ENCODE data around the gene ZNF593OS.

DNA sequence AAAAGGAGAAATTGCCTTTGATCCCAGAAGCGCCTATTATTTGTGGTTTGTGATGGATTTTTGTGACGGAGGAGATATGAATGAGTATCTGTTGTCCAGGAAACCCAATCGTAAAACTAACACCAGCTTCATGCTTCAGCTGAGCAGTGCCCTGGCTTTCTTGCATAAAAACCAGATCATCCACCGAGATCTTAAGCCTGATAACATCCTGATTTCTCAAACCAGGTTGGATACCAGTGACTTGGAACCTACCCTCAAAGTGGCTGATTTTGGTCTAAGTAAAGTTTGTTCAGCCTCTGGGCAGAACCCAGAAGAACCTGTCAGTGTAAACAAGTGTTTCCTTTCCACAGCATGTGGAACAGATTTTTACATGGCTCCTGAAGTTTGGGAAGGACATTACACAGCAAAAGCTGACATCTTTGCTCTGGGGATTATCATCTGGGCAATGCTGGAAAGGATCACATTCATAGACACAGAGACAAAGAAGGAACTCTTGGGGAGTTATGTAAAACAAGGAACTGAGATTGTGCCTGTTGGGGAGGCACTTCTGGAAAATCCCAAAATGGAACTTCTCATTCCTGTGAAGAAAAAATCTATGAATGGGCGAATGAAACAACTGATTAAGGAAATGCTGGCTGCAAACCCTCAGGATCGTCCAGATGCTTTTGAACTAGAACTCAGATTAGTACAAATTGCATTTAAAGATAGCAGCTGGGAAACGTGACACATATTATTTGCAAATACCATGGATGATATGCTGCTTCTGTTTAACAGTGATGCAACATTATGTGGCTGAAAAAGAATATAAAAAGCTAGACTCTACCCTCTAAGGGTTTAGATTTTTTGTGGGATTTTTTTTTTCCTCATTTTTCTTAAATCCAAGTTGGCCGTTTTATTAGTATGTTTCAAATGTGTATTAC, 49.5 kb downstream of the ZNF593OS start:
- TF ChIP-seq POLR2A (IDR thresholded peaks at IDR 0.05; ENCODE audit: borderline replicate concordance, extremely low read depth, insufficient read depth, insufficient read length) (no peak), MAX (IDR thresholded peaks at IDR 0.05) (no peak), POLR2AphosphoS5 (IDR thresholded peaks at IDR 0.05; ENCODE audit: low read depth, low read length) (no peak), EZH2phosphoT487 (IDR thresholded peaks at IDR 0.05; ENCODE audit: borderline replicate concordance) (no peak), ZNF274 (IDR thresholded peaks at IDR 0.05; ENCODE audit: low read depth, low read length) (no peak), JUND (IDR thresholded peaks at IDR 0.05) (no peak), CBX3 (IDR thresholded peaks at IDR 0.05; ENCODE audit: low read depth) (no peak), YY1 (IDR thresholded peaks at IDR 0.05; ENCODE audit: extremely low read depth, insufficient replicate concordance, low read depth, low read length) (no peak), EZH2 (IDR thresholded peaks at IDR 0.05) (no peak), ELF1 (IDR thresholded peaks at IDR 0.05; ENCODE audit: borderline replicate concordance, low read depth) (no peak), ZBTB33 (IDR thresholded peaks at IDR 0.05; ENCODE audit: extremely low read depth, insufficient replicate concordance, low read length) (no peak)
- TF ChIP-seq, protein P1, sequence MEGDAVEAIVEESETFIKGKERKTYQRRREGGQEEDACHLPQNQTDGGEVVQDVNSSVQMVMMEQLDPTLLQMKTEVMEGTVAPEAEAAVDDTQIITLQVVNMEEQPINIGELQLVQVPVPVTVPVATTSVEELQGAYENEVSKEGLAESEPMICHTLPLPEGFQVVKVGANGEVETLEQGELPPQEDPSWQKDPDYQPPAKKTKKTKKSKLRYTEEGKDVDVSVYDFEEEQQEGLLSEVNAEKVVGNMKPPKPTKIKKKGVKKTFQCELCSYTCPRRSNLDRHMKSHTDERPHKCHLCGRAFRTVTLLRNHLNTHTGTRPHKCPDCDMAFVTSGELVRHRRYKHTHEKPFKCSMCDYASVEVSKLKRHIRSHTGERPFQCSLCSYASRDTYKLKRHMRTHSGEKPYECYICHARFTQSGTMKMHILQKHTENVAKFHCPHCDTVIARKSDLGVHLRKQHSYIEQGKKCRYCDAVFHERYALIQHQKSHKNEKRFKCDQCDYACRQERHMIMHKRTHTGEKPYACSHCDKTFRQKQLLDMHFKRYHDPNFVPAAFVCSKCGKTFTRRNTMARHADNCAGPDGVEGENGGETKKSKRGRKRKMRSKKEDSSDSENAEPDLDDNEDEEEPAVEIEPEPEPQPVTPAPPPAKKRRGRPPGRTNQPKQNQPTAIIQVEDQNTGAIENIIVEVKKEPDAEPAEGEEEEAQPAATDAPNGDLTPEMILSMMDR (IDR thresholded peaks at IDR 0.05 in 2 of 3, conservative IDR thresholded peaks at IDR 0.05 in 1 of 3; ENCODE audit: borderline replicate concordance in 1 of 3, insufficient read depth in 1 of 3, low read depth in 2 of 3, low read length in 2 of 3), result no peak
- TF ChIP-seq, protein P2, sequence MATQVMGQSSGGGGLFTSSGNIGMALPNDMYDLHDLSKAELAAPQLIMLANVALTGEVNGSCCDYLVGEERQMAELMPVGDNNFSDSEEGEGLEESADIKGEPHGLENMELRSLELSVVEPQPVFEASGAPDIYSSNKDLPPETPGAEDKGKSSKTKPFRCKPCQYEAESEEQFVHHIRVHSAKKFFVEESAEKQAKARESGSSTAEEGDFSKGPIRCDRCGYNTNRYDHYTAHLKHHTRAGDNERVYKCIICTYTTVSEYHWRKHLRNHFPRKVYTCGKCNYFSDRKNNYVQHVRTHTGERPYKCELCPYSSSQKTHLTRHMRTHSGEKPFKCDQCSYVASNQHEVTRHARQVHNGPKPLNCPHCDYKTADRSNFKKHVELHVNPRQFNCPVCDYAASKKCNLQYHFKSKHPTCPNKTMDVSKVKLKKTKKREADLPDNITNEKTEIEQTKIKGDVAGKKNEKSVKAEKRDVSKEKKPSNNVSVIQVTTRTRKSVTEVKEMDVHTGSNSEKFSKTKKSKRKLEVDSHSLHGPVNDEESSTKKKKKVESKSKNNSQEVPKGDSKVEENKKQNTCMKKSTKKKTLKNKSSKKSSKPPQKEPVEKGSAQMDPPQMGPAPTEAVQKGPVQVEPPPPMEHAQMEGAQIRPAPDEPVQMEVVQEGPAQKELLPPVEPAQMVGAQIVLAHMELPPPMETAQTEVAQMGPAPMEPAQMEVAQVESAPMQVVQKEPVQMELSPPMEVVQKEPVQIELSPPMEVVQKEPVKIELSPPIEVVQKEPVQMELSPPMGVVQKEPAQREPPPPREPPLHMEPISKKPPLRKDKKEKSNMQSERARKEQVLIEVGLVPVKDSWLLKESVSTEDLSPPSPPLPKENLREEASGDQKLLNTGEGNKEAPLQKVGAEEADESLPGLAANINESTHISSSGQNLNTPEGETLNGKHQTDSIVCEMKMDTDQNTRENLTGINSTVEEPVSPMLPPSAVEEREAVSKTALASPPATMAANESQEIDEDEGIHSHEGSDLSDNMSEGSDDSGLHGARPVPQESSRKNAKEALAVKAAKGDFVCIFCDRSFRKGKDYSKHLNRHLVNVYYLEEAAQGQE (IDR thresholded peaks at IDR 0.05; ENCODE audit: low read depth), result no peak
